Left lobe of liver (tissue), 2 donors: ENCODE results near the gene PITPNC1. TPM values are rescaled to one million over a fixed set of nuclear protein-coding genes. Genes with fewer than 3 reads are reported as not detected.
"Not testable (repeated sequence)": the region's sequence is repeated elsewhere in the genome, so short reads cannot be mapped to it uniquely, and the experiment has no call there.

Experiments used
- ATAC-seq: fragments of 200-7000 bp; cut with Tn5 transposase; one replicate; pipeline ENCODE4 v1.9.1; 2020; ENCODE audit warnings: mild to moderate bottlenecking, moderate library complexity
- DNase-seq: peaks from one replicate; pipeline ENCODE4 v3.0.0-alpha.2; 2020; ENCODE audit warnings: low spot score
- total RNA-seq: library from RNA; stranded (reverse); gene quantifications from one replicate; pipeline ENCODE4 v1.2.1, GENCODE V29; 2021
- donor health status: DM: no; HTN: no; CAD: no; lungs with moderate emphysema.
- donor health status: DM: no; HTN: yes; CAD: no.

PITPNC1 gene
- total RNA-seq: 13.1 TPM

DNA sequence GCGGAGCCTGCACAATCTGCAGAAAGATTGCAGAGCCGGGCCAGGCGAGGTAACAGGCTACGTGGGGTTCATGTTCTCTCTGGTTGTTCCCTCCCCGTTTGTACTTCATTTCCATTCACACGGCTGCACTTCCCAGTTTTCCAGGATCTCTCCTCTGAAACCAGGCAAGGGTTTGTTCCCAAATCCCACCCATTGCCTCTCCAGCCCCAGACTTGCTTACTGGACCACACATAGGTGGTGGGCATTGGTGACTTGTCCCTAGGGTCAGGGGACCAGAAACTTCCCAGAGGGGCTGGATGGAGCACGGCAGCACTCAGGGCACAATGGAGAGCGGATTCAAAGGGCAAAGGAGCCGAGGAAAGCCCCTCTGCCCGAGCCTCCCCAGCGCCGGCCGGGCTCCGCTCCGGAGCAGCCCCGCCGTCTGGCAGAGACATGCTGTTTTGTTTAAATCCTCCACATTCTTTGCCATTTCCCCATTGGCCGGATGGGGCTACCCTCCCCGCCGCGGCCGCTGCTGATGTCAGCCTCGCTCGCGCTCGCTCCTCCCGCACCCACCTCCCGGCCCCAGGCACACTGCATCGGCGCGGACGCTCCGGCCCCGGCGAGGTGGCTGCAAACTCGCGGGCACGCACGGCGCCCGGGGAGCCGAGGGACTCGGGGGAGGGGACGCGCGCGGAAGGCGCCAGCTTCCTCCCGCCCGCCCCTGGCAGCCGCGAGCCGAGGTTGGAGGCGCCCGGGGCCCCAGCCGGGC lies at the start of gene PITPNC1:
PITPNC1 (plus strand) TSS at position 545 of the 751 bp plus-strand sequence.
- DNase-seq: peak; percentile 93
- peak; percentile 77 for ATAC-seq

DNA sequence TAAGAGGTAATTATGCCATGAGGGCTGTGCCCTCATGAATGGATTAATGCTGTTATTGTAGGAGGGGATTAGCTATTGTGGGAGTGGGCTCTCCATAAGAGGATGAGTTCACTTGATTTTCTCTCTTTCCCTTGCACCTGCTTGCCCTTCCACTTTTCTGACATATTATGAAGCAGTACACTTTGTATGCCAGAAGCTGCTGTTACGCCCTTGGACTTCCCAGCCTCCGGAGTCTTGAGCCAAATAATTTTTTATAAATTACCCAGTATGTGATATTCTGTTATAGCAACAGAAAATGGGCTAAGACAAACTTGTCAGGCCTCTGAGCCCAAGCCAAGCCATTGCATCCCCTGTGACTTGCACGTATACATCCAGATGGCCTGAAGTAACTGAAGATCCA lies 49.1 kb upstream of the PITPNC1 start:
- DNase-seq: no peak
- no peak for ATAC-seq

DNA sequence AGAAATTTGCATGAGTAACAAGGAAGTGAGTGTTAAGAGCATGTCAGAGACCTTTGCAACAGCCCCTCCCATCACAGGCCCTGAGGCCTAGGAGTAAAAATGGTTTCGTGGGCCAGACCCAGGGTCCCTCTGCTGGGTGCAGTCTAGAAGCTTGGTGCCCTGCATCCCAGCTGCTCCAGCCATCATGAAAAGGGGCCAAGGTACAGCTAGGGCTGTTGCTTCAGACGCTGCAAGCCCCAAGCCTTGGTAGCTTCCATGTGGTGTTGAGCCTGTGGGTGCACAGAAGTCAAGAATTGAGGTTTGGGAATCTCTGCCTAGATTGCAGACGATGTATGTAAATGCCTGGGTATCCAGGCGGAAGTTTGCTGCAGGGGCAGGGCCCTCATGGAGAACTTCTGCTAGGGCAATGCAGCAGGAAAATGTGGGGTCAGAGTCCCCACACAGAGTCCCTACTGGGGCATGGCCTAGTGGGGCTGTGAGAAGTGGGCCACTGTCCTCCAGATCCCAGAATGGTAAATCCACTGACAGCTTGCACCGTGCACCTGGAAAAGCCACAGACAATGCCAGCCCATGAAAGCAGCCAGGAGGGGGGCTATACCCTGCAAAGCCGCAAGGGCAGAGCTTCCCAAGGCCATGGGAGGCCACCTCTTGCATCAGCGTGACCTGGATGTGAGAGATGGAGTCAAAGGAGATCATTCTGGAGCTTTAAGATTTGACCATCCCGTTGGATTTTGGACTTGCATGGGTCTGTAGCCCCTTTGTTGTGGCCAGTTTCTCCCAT lies 45.5 kb upstream of the PITPNC1 start:
- ATAC-seq: not testable (repeated sequence)
- DNase-seq: peak; percentile 38

DNA sequence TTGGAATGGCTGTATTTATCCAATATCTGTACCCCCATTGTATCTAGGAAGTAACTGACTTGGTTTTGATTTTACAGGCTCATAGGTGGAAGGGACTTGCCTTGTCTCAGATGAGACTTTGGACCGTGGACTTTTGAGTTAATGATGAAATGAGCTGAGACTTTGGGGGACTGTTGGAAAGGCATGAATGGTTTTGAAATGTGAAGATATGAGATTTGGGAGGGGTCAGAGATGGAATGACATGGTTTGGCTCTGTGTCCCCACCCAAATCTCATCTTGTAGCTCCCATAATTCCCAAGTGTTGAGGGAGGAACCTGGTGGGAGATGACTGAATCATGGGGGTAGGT lies 44.9 kb upstream of the PITPNC1 start:
- not testable (repeated sequence) for ATAC-seq
- DNase-seq: peak; percentile 12

DNA sequence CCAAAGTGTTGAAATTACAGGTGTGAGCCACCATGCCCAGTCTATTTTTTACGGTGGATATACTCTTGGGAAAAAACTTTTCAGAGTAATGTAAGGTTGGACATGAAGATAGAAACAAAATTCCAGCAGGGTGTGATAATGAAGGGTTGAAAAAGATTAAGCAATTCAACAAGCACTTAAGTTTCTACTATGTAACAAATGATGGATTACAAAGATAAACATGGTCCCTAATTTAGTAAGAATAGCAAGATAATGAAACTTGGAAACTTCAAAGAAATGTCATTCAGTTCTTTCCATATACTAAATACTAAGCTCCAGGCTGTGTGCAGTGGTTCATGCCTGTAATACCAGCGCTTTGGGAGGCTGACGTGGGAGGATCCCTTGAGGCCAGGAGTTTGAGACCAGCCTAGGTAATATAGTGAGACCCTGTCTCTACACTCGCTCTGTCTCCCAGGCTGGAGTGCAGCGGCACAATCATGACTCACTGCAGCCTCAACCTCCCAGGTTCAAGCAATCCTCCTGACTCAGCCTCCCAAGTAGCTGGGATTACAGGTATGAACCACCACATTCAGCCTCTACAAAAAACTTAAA lies 41.7 kb upstream of the PITPNC1 start:
- ATAC-seq (no peak), DNase-seq (no peak)

DNA sequence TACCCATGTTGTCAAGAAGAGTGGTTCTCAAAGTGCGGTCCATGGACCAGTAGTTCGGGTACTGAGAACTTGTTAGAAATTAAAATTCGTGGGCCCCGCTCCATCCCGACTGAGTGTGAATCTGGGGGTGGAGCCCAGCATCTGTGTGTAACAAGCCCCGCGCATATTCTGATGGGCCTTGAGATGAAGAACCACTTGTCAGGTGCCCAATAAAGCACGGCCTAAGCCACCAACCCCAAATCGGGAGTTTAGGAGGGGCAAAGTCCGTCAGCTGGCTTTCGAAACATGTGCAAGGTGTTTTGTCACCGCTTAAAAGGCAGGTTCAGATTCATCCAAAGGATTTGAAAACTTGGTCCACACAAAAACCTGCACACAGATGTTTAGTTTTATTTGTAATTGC lies 40.2 kb upstream of the PITPNC1 start:
- peak; percentile 66 for ATAC-seq
- DNase-seq: peak; percentile 72

DNA sequence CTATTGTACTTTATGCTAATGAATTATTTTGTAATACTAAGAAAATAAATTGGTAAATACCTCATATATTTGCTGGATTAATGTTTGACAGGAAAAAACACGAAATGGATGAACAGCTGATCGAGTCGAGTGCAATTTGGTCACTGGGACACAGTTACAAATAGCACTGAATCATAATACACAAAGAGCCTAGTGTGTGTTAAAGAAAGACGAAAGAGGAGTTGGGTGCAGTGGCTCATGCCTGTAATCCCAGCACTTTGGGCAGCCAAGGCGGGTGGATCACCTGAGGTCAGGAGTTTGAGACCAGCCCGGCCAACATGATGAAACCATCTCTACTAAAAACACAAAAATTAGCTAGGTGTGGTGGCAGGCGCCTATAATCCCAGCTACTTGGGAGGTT lies 38.7 kb upstream of the PITPNC1 start:
- ATAC-seq: peak; percentile 9
- not testable (repeated sequence) for DNase-seq

DNA sequence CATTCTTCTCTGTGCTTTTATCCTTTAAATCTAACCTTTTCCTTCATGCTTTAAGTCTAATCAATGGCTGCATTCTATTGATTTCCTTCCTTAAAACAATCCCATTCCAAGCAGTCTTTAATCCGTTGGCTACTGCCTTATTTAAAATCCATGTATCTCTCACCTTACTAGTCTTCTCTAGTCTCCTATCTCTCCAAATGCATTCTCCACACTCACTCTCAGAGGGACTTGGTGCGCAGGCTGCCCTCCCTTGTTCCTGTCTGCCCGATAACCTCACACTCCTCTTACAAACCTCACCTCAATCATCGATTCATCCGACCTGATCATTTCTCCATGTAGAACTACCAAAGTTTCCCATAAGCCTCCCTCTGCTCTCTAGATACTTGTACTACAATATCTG lies 33.8 kb upstream of the PITPNC1 start:
- DNase-seq (no peak), ATAC-seq (no peak)

DNA sequence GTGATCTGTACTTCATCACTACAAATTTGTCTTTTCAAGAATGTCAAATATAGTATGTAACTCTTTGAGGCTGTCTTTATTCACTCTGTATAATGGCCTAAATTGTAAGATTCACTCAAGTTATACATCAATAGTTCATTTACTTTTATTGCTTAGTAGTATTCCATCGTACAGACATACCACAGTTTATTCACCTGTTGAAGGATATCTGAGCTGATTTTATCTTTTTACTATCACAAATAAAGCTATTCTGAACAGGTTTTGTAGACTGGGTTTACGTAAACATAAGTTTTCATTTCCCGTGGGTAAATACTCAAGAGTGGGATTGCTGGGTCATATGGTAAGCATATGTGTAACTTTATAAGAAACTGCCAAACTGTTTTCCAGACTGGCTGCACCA lies 29.3 kb upstream of the PITPNC1 start:
- ATAC-seq: no peak
- no peak for DNase-seq

DNA sequence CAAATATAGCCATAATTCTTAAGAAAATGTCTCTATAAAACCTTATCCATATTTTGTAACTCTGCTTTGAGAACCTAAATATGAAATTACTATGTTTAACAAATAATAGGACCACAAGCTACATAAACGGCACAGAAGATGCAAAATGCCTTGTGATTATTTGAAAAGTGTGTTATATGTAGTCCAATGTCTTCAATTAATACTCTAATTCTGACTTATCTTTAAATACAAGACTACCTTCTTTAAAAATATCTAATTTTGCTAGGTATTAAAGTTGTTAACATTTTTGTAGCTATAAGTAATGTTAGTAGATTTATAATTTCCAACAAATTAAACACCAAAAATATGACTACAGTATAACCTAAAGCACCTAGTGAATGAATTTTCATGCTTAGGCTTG lies 27.7 kb upstream of the PITPNC1 start:
- DNase-seq: no peak
- no peak for ATAC-seq

DNA sequence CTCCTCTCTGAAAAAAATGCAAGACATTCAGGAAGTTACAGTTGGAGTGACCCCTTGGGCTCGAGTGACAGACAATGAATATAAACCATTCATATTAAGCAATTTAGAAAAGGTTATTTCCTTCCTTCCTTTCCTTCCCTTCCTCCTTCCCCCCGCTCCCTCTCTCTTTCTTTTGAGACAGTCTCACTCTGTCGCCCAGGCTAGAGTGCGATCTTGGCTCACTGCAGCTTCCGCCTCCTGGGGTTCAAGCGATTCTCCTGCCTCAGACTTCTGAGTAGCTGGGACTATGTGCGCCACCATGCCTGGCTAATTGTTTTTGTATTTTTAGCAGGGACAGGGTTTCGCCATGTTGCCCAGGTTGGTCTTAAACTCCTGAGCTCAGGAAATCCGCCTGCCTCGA lies 23.9 kb upstream of the PITPNC1 start:
- DNase-seq (no peak), ATAC-seq (no peak)

DNA sequence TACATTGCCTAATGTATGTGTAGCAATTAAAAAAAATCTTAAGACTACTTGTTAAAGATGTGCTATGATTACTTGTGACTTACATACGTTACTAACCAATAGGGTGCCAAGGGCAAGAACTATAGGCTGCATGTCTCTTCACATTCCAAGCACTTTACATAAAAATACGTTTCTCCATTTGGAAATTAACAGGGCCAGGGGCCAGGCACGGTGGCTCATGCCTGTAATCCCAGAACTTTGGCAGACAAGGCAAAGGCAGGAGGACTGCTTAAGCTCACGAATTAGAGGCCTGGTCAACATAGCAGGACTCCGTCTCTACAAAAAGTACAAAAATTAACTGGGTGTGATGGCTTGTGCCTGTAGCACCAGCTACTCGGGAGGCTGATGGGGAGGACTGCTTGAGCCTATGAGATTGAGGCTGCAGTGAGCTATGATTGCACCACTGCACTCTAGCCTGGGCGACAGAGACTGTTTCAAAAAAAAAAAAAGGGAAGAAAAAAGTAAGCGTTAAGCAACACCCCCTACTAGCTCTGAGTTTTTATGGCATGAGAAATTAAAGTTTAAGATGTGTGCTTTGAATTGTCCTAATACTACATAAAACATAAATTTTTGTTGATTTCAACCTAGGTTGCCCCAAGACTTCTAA lies 23.0 kb upstream of the PITPNC1 start:
- DNase-seq: no peak
- ATAC-seq: peak; percentile 28

DNA sequence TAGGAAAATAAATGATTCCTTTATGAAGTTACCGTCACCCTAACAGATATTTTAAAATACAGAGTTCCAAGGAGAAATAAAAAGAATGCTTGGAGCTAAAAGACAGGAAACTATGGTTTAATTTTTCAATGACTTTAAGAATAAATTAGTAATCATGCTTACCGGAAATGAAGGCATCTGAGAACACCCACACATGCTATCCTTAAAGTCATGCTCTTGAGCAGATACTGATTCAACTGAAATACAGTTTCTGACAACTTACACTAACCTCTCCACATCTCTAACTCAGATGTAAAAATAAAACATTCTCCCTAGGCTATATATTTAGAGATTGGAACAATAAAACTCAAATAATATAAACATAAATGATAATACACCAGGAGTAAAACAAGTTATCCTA lies 18.5 kb upstream of the PITPNC1 start:
- DNase-seq: no peak
- ATAC-seq: no peak

DNA sequence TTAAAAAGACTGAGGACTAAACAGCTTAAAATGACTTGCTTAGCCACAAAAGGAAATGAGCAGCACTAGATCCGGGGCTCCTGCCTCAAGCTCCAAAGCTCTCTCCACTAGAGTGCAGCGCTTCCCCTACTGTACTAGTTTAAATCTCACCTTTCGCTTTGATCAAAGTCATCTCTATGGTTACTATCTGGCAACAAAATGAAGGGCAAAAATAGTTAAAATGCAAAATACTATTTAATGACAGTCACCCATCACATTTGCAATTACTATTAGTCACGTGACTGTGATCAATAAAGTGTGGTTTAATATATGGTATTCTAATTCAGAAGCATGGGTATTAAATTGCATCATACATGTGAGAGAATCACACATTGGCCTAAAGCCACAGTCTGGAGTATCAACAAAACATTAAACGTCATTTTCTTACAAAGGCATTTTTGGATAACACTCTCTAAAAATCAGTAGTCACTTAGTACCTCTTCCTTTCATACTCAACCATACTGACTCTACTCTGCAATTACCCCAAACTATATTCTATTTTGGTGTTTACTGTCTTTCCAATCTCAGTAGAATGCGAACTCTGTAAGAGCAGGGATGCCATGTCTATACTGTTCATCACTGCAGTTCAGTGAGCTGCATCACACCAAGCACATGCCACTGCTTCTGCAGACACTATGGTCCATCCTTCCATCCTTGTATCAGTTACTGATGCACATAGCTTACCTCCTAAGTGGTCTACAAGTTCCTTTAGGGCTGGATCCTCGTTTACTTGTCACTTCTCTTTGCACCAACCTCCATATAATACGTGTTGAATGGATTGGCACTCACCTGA lies 16.9 kb upstream of the PITPNC1 start:
- ATAC-seq (peak; percentile 20), DNase-seq (no peak)

DNA sequence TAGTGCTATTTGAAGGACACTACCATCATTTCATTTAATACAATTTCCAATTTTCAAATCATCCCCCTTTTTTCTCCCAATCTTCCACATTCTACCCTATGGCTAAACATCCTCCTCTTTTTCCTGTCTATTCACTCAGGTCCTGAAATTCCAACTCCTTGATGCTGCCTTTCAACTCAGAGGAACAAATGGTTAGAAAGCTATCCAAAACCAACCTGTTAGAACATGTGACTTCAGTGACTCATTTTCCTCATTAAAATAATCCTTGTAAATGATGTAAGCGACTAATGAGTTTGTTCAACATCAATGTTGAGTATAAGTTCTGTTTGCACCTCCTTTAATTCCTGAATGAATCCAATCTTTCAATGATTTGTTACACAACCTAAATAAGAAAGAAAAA lies 16.2 kb upstream of the PITPNC1 start:
- DNase-seq (no peak), ATAC-seq (no peak)

DNA sequence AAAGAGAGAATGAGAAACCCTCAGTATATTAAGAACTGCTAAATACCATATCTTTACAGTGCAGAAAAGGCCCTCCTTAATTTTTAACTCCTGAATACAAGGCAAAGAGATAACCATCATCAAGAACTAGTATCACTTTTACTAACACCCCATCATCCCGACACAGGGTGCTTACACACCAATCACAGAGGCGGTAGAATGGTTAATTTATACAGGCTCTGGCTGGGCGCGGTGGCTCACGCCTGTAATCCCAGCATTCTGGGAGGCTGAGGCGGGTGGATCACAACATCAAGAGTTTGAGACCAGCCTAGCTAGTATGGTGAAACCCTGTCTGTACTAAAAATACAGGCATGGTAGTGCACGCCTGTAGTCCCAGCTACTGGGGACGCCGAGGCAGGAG lies 14.9 kb upstream of the PITPNC1 start:
- DNase-seq (no peak), ATAC-seq (no peak)

DNA sequence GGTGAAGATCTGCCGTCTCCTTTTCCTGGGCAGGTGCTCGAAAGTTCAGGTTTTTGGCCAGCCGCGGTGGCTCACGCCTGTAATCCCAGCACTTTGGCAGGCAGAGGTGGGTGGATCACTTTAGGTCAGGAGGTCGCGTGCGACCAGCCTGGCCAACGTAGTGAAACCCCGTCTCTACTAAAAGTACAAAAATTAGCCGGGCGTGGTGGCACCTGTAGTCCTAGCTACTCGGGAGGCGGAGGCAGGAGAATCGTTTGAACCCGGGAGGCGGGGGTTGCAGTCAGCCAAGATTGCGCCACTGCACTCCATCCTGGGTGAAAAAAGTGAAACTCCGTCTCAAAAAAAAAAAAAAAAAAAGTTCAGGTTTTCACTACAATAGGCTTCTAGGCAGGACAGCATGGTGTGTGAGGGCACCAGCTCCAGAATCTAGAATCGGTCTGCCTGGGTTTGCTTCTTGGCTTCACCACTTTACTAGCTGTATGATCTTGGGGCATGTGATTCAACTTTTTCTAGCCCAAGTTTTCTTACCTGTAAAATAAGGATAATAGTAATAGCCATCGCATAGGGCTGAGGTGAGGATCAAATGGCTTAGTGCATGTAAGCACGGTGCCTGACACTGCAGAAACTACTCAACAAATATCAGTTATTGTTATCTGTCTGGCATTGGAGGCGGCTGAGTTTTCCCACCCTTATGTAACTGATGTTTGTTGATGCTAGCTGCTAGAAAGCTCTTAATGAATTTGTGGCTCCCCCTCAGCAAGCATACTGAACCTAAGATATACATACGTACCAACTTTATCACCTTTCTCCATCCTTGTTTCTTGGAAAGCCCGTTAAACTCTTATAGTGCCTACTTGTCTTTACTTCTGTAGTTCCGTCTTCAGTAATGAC lies 12.0 kb upstream of the PITPNC1 start:
- ATAC-seq: peak; percentile 56
- peak; percentile 89 for DNase-seq

DNA sequence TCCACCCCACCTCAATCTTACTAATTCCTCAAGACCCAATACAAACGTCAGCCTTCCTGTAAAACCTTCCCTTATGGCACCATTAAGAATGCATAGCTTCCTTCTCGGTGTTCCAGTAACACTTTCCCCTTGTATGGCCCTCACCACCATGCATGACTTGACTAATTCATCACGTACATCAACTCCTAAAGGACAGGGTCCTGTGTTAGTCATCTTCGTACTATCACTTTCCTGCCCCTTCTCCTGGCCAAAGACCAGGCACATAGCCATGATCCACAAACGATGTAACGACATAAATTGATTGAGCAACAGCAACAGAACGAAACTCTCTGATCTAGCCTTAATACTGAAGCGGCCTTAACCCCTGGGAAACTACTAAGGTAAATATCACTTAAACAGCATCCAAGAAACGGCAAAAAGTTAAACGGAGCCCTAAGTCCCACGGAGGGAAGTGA lies 11.3 kb upstream of the PITPNC1 start:
- peak; percentile 51 for ATAC-seq
- DNase-seq: no peak
